ENCODE measurements around the gene CAPN11. TPM values are rescaled to one million over a fixed set of nuclear protein-coding genes. Genes with fewer than 3 reads are reported as not detected.

Gene CAPN11
- total and polyA plus RNA-seq, 9 of the 15 experiments (the other 6 are each of a cell fraction or from before 2014, with no cell fraction given), result 0.03 to 0.61 (median 0.17) TPM; not detected in 1

DNA sequence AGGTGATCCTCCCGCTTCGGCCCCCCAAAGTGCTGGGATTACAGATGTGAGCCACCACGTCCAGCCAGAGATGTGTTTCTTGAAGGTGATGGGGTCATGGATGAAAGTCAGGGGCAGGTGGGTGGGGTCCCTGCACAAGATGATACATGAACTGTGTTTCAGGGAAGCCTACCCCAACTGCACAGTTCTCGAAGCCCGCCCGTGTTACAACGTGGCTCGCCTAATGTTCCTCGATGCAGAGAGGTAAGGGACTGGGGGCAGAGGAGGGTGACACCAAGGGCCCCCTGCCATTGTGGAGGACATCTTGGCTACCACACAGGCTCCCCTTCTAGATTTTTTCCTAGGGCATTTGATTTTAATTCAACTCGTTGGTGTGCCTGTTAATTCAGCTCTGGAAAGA is 11.9 kb upstream of the CAPN11 start:
- H3K36me3 ChIP-seq (ENCODE audit: control insufficient read depth, insufficient read depth, low read length), result peaks cover 79% of the 10 kb centered on the region
- POLR2A ChIA-PET, result no interaction called here
- no peak overlapping the region for H3K4me3 ChIP-seq

More for the DNA sequence above, 11.9 kb upstream of the CAPN11 start:
- FAIRE-seq, result no peak
- DNase-seq (ENCODE audit: extremely low read depth in 1 of 4, low spot score in 3 of 4), result no peak
- ATAC-seq, result no peak
- Histone ChIP-seq H3K9me3 (replicated peaks; ENCODE audit: control insufficient read depth, insufficient read depth, low read depth, low read length) (no peaks in the 10 kb centered on the region), H3K79me2 (ENCODE audit: control insufficient read depth, insufficient read depth, low read length) (no peaks in the 10 kb centered on the region), H4K20me1 (replicated peaks; ENCODE audit: control insufficient read depth, insufficient read depth, low read length) (no peaks in the 10 kb centered on the region; the same call in 1 of the 2 replicates), H3K4me2 (ENCODE audit: insufficient read depth, low read length) (no peak overlapping the region), H2AFZ (ENCODE audit: low read depth, low read length) (no peak overlapping the region), H3K9me1 (ENCODE audit: control insufficient read depth, insufficient read depth, low read length) (no peaks in the 10 kb centered on the region), H3K4me1 (replicated peaks in 1 of 2; ENCODE audit: control insufficient read depth in 2 of 2, insufficient read depth in 2 of 2, low read length in 2 of 2) (peaks cover 0 to 3% of the 10 kb centered on the region in 2 experiments; a peak in 3 of 5 replicates), H3K27ac (ENCODE audit: extremely low read depth, low read depth, low read length) (no peak overlapping the region), H3K9ac (ENCODE audit: insufficient read depth in 1 of 2, low read depth in 2 of 2, low read length in 2 of 2) (no peak overlapping the region), H3K27me3 (ENCODE audit: control insufficient read depth in 2 of 2, insufficient read depth in 2 of 2, low read length in 2 of 2) (no peaks in the 10 kb centered on the region)
- in situ Hi-C loops (cut with MboI) (no loop called here), intact Hi-C loops (cut with micrococcal nuclease) (no loop called here)
- 81% methylated on average over 8 of the region's 10 CpGs for WGBS (ENCODE audit: insufficient coverage, low coverage, missing lambda C conversion rate)
- TF ChIP-seq PTBP1 (IDR thresholded peaks at IDR 0.05; ENCODE audit: low read depth, low read length) (no peak), FOXP4 (CRISPR knock-in tag; IDR thresholded peaks at IDR 0.05; ENCODE audit: borderline replicate concordance) (no peak), EZH2 (IDR thresholded peaks at IDR 0.05; ENCODE audit: borderline replicate concordance, low read depth, low read length) (no peak), TCF7L2 (IDR thresholded peaks at IDR 0.05; ENCODE audit: low read depth, low read length) (no peak), ETV6 (IDR thresholded peaks at IDR 0.05; ENCODE audit: borderline replicate concordance in 1 of 2, low read depth in 2 of 2, low read length in 1 of 2) (no peak), ETV6 (CRISPR knock-in tag; IDR thresholded peaks at IDR 0.05; ENCODE audit: borderline replicate concordance) (no peak), ZNF384 (IDR thresholded peaks at IDR 0.05; ENCODE audit: low read depth, low read length) (no peak), GABPB1 (CRISPR knock-in tag; IDR thresholded peaks at IDR 0.05) (no peak), SMARCA4 (IDR thresholded peaks at IDR 0.05) (no peak), TAL1 (IDR thresholded peaks at IDR 0.05) (no peak), USF1 (CRISPR knock-in tag; IDR thresholded peaks at IDR 0.05) (no peak), CBX3 (IDR thresholded peaks at IDR 0.05; ENCODE audit: borderline replicate concordance in 1 of 2, low read length in 2 of 2) (no peak), DNMT1 (IDR thresholded peaks at IDR 0.05) (no peak), ZNF77 (CRISPR knock-in tag; IDR thresholded peaks at IDR 0.05) (no peak), HDAC2 (IDR thresholded peaks at IDR 0.05) (no peak)
- CTCF ChIA-PET (ENCODE audit: low intra/inter-chr PET ratio), result no interaction called here
- BruUV-seq (replicated peaks), result no TSS peak

Measured in K562 (cell line).